Measurements from ENCODE around the gene PARD3B.

Gene PARD3B

DNA sequence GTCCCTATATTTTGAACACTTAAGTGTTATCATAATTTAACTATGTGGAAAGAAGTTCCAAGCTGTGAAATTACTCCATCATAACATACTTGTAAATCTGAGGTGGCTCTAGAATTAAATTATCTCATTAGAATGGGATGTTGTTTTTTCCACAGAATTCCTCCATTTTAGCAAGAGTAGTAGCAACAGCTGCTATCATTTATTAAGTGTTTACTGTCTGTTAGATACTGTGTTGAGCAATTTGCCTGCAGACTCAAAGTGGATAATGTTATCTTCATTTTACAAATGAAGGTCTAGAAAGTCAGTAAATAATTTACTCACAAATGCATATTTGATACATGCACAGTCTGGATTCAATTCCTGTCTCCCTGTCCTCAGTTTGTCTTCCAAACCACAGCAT lies 632.3 kb downstream of the PARD3B start:
- Histone ChIP-seq H3K36me3 (ENCODE audit: control insufficient read depth, insufficient read depth, low read length) (no peaks in the 10 kb centered on the region), H3K4me3 (replicated peaks; ENCODE audit: low read depth, low read length) (no peak overlapping the region), H3K27me3 (replicated peaks; ENCODE audit: control insufficient read depth, insufficient read depth, low read length) (no peaks in the 10 kb centered on the region)
- TF ChIP-seq, protein P1, sequence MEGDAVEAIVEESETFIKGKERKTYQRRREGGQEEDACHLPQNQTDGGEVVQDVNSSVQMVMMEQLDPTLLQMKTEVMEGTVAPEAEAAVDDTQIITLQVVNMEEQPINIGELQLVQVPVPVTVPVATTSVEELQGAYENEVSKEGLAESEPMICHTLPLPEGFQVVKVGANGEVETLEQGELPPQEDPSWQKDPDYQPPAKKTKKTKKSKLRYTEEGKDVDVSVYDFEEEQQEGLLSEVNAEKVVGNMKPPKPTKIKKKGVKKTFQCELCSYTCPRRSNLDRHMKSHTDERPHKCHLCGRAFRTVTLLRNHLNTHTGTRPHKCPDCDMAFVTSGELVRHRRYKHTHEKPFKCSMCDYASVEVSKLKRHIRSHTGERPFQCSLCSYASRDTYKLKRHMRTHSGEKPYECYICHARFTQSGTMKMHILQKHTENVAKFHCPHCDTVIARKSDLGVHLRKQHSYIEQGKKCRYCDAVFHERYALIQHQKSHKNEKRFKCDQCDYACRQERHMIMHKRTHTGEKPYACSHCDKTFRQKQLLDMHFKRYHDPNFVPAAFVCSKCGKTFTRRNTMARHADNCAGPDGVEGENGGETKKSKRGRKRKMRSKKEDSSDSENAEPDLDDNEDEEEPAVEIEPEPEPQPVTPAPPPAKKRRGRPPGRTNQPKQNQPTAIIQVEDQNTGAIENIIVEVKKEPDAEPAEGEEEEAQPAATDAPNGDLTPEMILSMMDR (IDR thresholded peaks at IDR 0.05; ENCODE audit: insufficient read depth, low read length, poor library complexity, severe bottlenecking) = no peak
- DNase-seq (ENCODE audit: extremely low read depth, insufficient read length) = no peak

DNA sequence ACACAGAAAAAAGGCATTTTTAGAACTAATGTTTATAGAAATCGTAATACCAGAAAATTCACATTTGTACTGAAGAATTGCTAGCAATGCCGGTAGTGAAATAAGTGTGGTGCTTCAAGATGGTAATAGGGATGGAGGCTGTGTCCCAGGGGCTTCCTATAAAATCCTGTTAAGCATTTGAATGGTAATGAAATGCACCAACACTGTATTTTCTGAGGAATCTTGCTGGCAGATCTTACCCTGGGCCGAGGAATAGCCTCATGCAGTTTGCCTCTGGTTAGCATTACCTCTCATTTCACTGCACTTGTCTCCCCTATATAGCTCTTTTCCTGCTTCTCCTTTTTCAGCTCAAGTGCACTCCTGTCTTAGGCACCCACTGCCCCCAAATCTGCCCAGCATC lies 635.5 kb downstream of the PARD3B start:
- no peak for DNase-seq (ENCODE audit: extremely low read depth, insufficient read length)
- Histone ChIP-seq H3K4me3 (replicated peaks; ENCODE audit: low read depth, low read length) (no peak overlapping the region), H3K27me3 (replicated peaks; ENCODE audit: control insufficient read depth, insufficient read depth, low read length) (no peaks in the 10 kb centered on the region), H3K36me3 (ENCODE audit: control insufficient read depth, insufficient read depth, low read length) (no peaks in the 10 kb centered on the region)
- TF ChIP-seq, protein P1 (IDR thresholded peaks at IDR 0.05; ENCODE audit: insufficient read depth, low read length, poor library complexity, severe bottlenecking) = no peak

DNA sequence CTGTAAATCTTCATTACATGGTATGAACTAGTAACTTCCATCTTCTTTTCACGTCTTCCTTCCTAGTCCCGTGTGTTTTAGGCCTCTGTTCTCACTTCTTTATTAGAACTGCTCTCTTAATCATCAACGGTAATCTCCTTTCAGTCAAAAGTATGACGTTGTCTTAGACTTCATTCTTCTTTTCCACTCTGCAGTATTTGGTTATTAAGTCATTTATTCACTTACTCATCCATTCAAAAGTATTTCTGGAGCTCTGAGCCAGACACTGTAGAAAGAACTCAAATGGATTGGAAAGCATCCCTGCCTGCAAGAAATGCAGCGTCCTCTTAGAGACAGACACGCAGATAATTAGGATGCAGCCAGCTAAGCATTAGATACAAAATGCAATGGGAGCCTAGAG lies 642.5 kb downstream of the PARD3B start:
- Histone ChIP-seq H3K4me3 (replicated peaks; ENCODE audit: low read depth, low read length) (no peak overlapping the region), H3K36me3 (ENCODE audit: control insufficient read depth, insufficient read depth, low read length) (no peaks in the 10 kb centered on the region), H3K27me3 (replicated peaks; ENCODE audit: control insufficient read depth, insufficient read depth, low read length) (no peaks in the 10 kb centered on the region)
- no peak for DNase-seq (ENCODE audit: extremely low read depth, insufficient read length)
- TF ChIP-seq, protein P1 (IDR thresholded peaks at IDR 0.05; ENCODE audit: insufficient read depth, low read length, poor library complexity, severe bottlenecking) = no peak

DNA sequence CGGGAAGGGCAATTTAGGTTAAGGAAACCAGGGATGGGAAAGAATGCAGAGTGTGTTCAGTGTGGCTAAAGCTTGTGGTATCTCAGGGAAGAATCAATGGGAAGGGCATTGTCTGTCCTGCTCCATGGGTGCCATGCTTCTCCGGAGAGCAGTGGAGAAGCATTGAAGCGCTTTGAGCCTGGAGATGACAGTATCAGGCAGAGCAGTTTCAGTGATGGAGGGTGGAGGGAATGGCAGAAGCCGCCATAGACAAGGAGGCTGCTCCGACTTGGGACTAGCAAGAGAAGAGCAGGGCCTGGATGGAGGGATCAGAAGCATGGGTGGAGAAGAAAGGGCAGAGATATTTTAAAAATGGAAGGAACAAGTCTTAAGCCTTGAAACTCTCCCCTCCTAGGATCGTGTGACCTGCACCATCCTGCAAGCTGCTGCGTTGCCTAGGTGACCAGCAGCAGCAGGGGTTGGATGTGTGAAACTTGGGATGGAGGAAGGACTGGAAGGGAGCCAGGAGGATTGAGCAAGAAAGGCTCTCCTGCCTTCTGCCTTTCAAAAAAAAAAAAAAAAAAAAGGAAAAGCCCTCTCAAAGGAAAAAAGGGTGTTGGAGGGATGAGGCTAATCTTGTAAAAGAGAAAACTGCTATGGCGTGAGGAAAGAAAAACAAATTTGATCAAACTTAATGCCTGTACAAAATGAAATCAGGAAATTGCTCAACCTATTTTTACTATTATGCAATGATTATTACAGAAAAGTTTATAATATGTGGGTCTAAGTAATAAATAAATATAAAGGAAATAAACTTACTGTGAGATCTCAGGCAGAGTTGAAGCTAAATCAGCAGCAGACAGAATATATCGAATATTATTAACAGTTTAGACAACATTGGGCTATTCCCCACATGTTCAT lies 643.2 kb downstream of the PARD3B start:
- Histone ChIP-seq H3K36me3 (ENCODE audit: control insufficient read depth, insufficient read depth, low read length) (no peaks in the 10 kb centered on the region), H3K4me3 (replicated peaks; ENCODE audit: low read depth, low read length) (no peak overlapping the region), H3K27me3 (replicated peaks; ENCODE audit: control insufficient read depth, insufficient read depth, low read length) (no peaks in the 10 kb centered on the region)
- DNase-seq (ENCODE audit: extremely low read depth, insufficient read length) = no peak
- TF ChIP-seq, protein P1 (IDR thresholded peaks at IDR 0.05; ENCODE audit: insufficient read depth, low read length, poor library complexity, severe bottlenecking) = no peak

DNA sequence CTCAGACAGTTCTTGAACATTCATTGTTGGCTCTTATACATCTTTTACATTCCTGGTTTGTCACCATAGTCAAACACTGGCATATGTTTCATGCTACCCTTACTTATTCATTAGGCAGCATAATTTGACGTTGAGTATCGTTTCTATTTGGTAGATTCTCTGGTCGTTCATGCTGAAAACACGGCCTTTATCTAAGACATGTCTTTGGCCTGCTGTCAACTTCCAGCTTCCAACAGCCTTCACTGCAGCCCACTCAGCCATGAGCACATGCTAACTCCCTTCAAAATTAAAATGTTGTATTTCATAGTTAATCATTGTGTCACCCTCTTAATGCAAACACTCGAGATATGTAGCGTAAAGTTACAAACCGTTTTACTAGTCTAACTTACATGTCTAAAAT lies 644.0 kb downstream of the PARD3B start:
- Histone ChIP-seq H3K4me3 (replicated peaks; ENCODE audit: low read depth, low read length) (no peak overlapping the region), H3K27me3 (replicated peaks; ENCODE audit: control insufficient read depth, insufficient read depth, low read length) (no peaks in the 10 kb centered on the region), H3K36me3 (ENCODE audit: control insufficient read depth, insufficient read depth, low read length) (no peaks in the 10 kb centered on the region)
- TF ChIP-seq, protein P1 (IDR thresholded peaks at IDR 0.05; ENCODE audit: insufficient read depth, low read length, poor library complexity, severe bottlenecking) = no peak
- no peak for DNase-seq (ENCODE audit: extremely low read depth, insufficient read length)
